Left ventricle myocardium inferior (tissue), 1 donor: ENCODE measurements around the gene FUBP1. TPM values are rescaled to one million over a fixed set of nuclear protein-coding genes. Genes with fewer than 3 reads are reported as not detected.
"Not testable (repeated sequence)": the region's sequence is repeated elsewhere in the genome, so short reads cannot be mapped to it uniquely, and the experiment has no call there.

Experiments
- DNase-seq: peaks from one replicate; pipeline ENCODE4 v3.0.0-alpha.2; 2020
- H3K27ac ChIP-seq: fragments of 200-600 bp; replicated peaks from 2 replicates; pipeline ENCODE4 v1.8.0; 2021
- H3K27me3 ChIP-seq: fragments of 200-600 bp; 2 replicates; pipeline ENCODE4 v1.8.0; 2021; ENCODE audit warnings: low read depth
- H3K36me3 ChIP-seq: fragments of 200-600 bp; 2 replicates; pipeline ENCODE4 v1.8.0; 2021
- H3K4me1 ChIP-seq: fragments of 200-600 bp; 2 replicates; pipeline ENCODE4 v1.8.0; 2021
- H3K4me3 ChIP-seq: fragments of 200-600 bp; 2 replicates; pipeline ENCODE4 v1.8.0; 2021; ENCODE audit warnings: mild to moderate bottlenecking, moderate library complexity
- H3K9me3 ChIP-seq: fragments of 200-600 bp; replicated peaks from 2 replicates; pipeline ENCODE4 v1.8.0; 2021
- CTCF ChIP-seq: fragments of 200-600 bp; IDR thresholded peaks from 2 replicates; pipeline ENCODE4 v1.8.0; 2021; ENCODE audit warnings: antibody characterized with exemption, mild to moderate bottlenecking, borderline replicate concordance
- intact Hi-C: fragments of 100-400 bp; cut with micrococcal nuclease; formaldehyde crosslinking; loops from one replicate; pipeline ENCODE4 v1.11.0; 2022
- total RNA-seq: library from RNA; stranded (reverse); fragmentation: NEBNext Ultra II Directional; extraction: Animal tissue kit (Norgen Biotek cat#: 25700); gene quantifications from one replicate; pipeline ENCODE4 v1.2.1, GENCODE V29; 2021
- donor health status: DM: no; HTN: yes; CAD: no; lungs with severe emphysema.

FUBP1 gene
- total RNA-seq, 1 donor from 2014 or later, result 55.7 TPM

- intact Hi-C loops, result no loop called here
- DNase-seq, result no peak
- no peak overlapping the region for H3K4me3 ChIP-seq
- no peak for TF ChIP-seq CTCF
- H3K9me3 ChIP-seq, result no peaks in the 10 kb centered on the region
- peaks cover 83% of the 10 kb centered on the region for H3K36me3 ChIP-seq
- H3K27me3 ChIP-seq, result no peaks in the 10 kb centered on the region
- no peak overlapping the region for H3K27ac ChIP-seq
- peaks cover 13% of the 10 kb centered on the region for H3K4me1 ChIP-seq
Observed at GRCh38 chr1:77929806-77930205, 49.1 kb downstream of the FUBP1 start.

GRCh38 chr1:77927414-77927813, 51.5 kb downstream of the FUBP1 start:
- H3K4me1 ChIP-seq, result peaks cover 13% of the 10 kb centered on the region
- intact Hi-C loops, result no loop called here
- no peak for TF ChIP-seq CTCF
- DNase-seq, result no peak
- no peak overlapping the region for H3K27ac ChIP-seq
- H3K27me3 ChIP-seq, result no peaks in the 10 kb centered on the region
- no peak overlapping the region for H3K4me3 ChIP-seq
- H3K9me3 ChIP-seq, result no peaks in the 10 kb centered on the region
- H3K36me3 ChIP-seq, result peaks cover 85% of the 10 kb centered on the region

- Histone ChIP-seq H3K4me1 (peaks cover 13% of the 10 kb centered on the region), H3K27me3 (no peaks in the 10 kb centered on the region), H3K36me3 (peaks cover 84% of the 10 kb centered on the region), H3K27ac (peak overlapping the region; percentile 21), H3K9me3 (no peaks in the 10 kb centered on the region), H3K4me3 (peak overlapping the region; percentile 34)
- TF ChIP-seq CTCF, result no peak
- DNase-seq, result no peak
- intact Hi-C loops, result no loop called here
Observed at GRCh38 chr1:77926561-77927357, 52.1 kb downstream of the FUBP1 start.

- H3K36me3 ChIP-seq, result peaks cover 85% of the 10 kb centered on the region
- DNase-seq, result no peak
- peak overlapping the region; percentile 14 for H3K27ac ChIP-seq
- peaks cover 13% of the 10 kb centered on the region for H3K4me1 ChIP-seq
- H3K9me3 ChIP-seq, result no peaks in the 10 kb centered on the region
- intact Hi-C loops, result no loop called here
- peak overlapping the region; percentile 34 for H3K4me3 ChIP-seq
- no peaks in the 10 kb centered on the region for H3K27me3 ChIP-seq
- TF ChIP-seq CTCF, result no peak
Observed at GRCh38 chr1:77925956-77926355, 52.9 kb downstream of the FUBP1 start.

- Histone ChIP-seq H3K27ac (peak overlapping the region; percentile 14), H3K36me3 (peaks cover 85% of the 10 kb centered on the region)
Observed at GRCh38 chr1:77925518-77925917, 53.4 kb downstream of the FUBP1 start.

GRCh38 chr1:77918918-77919317, 60.0 kb downstream of the FUBP1 start:
- intact Hi-C loops, H3K27ac ChIP-seq, H3K27me3 ChIP-seq, H3K9me3 ChIP-seq, H3K4me1 ChIP-seq, DNase-seq, H3K4me3 ChIP-seq: not testable (repeated sequence)
- H3K36me3 ChIP-seq, result peaks cover 88% of the 10 kb centered on the region

More at GRCh38 chr1:77925518-77925917, 53.4 kb downstream of the FUBP1 start:
- DNase-seq, result no peak
- Histone ChIP-seq H3K27me3 (no peaks in the 10 kb centered on the region), H3K4me1 (peaks cover 13% of the 10 kb centered on the region), H3K4me3 (no peak overlapping the region), H3K9me3 (no peaks in the 10 kb centered on the region)
- intact Hi-C loops, result no loop called here
- TF ChIP-seq CTCF, result no peak
